ENCODE results near the gene PFN4. TPM values are rescaled to one million over a fixed set of nuclear protein-coding genes. Genes with fewer than 3 reads are reported as not detected.
A peak's percentile ranks its signal among the peaks of the same experiment; 100 is the strongest.

PFN4 gene
- total RNA-seq, 3 donors from 2014 or later (not counting 1 experiment from before 2014, with no cell fraction given) = not detected

GRCh38 chr2:24080701-24081100, 42.4 kb downstream of the PFN4 start:
- H3K27ac ChIP-seq (ENCODE audit: low read length) = no peak overlapping the region
- 96% methylated on average over 2 of the region's 2 CpGs for WGBS (ENCODE audit: insufficient coverage)
- Mint-ChIP-seq H3K27me3 (ENCODE audit: low read depth in 2 of 2) (no peaks in the 10 kb centered on the region), H3K4me3 (no peak overlapping the region), H3K36me3 (no peaks in the 10 kb centered on the region), H3K4me1 (peaks cover 8 to 40% of the 10 kb centered on the region in 2 donors), H3K9me3 (no peaks in the 10 kb centered on the region), H3K27ac (no peak overlapping the region)
- DNase-seq (no peak), ATAC-seq (no peak)
- intact Hi-C loops (cut with micrococcal nuclease) = no loop called here
- TF ChIP-seq, protein P1, sequence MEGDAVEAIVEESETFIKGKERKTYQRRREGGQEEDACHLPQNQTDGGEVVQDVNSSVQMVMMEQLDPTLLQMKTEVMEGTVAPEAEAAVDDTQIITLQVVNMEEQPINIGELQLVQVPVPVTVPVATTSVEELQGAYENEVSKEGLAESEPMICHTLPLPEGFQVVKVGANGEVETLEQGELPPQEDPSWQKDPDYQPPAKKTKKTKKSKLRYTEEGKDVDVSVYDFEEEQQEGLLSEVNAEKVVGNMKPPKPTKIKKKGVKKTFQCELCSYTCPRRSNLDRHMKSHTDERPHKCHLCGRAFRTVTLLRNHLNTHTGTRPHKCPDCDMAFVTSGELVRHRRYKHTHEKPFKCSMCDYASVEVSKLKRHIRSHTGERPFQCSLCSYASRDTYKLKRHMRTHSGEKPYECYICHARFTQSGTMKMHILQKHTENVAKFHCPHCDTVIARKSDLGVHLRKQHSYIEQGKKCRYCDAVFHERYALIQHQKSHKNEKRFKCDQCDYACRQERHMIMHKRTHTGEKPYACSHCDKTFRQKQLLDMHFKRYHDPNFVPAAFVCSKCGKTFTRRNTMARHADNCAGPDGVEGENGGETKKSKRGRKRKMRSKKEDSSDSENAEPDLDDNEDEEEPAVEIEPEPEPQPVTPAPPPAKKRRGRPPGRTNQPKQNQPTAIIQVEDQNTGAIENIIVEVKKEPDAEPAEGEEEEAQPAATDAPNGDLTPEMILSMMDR (IDR thresholded peaks at IDR 0.05) = no peak
- H3K27me3 ChIP-seq (ENCODE audit: control insufficient read depth, insufficient read depth, low read length) = no peaks in the 10 kb centered on the region
- peaks cover 29% of the 10 kb centered on the region for H3K4me1 ChIP-seq (ENCODE audit: control insufficient read depth, insufficient read depth, low read length)
- H3K4me3 ChIP-seq (ENCODE audit: low read length) = no peak overlapping the region
- H3K9me3 ChIP-seq (ENCODE audit: control insufficient read depth, insufficient read depth, low read length) = no peaks in the 10 kb centered on the region
- peaks cover 10% of the 10 kb centered on the region for H3K36me3 ChIP-seq (ENCODE audit: control insufficient read depth, insufficient read depth, low read length)

DNA sequence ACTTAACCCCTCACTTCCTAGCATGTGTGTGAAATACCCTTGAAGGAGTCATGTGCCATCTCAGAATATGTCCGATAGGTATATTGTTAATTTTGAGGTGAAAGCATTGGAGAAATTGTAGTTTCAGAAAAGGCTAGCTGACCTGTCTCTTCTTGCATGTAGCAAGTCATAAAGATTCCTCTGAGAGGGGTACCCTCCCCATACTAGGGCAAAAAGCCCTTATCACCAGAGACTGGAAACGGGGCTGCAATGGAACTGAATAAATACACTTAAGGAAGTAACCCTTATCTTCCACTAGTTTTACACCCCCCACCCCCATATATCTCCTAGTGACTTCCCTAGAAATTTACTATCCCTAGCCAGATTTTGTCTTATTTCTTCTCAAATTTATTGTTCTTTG, 45.3 kb downstream of the PFN4 start:
- peaks cover 17% of the 10 kb centered on the region for H3K4me1 ChIP-seq (ENCODE audit: control insufficient read depth, insufficient read depth, low read length)
- 94% methylated on average over 1 of the region's 2 CpGs for WGBS (ENCODE audit: insufficient coverage)

GRCh38 chr2:24077535-24077877, 45.6 kb downstream of the PFN4 start:
- Mint-ChIP-seq H3K4me3 (peak overlapping the region; percentile 94), H3K4me1 (peaks cover 16 to 32% of the 10 kb centered on the region in 2 donors), H3K27me3 (ENCODE audit: low read depth in 2 of 2) (no peaks in the 10 kb centered on the region), H3K27ac (peak overlapping the region; percentile 94 to 98), H3K36me3 (no peaks in the 10 kb centered on the region), H3K9me3 (no peaks in the 10 kb centered on the region)
- Histone ChIP-seq H3K36me3 (ENCODE audit: control insufficient read depth, insufficient read depth, low read length) (peaks cover 16% of the 10 kb centered on the region), H3K4me1 (ENCODE audit: control insufficient read depth, insufficient read depth, low read length) (peaks cover 17% of the 10 kb centered on the region), H3K27me3 (ENCODE audit: control insufficient read depth, insufficient read depth, low read length) (no peaks in the 10 kb centered on the region), H3K27ac (ENCODE audit: low read length) (peak overlapping the region; percentile 89), H3K4me3 (ENCODE audit: low read length) (peak overlapping the region; percentile 94), H3K9me3 (ENCODE audit: control insufficient read depth, insufficient read depth, low read length) (no peaks in the 10 kb centered on the region)
- TF ChIP-seq, protein P1 (IDR thresholded peaks at IDR 0.05) = no peak
- intact Hi-C loops (cut with micrococcal nuclease) = no loop called here
- 23% methylated on average over 8 of the region's 9 CpGs for WGBS (ENCODE audit: insufficient coverage)
- DNase-seq (no peak), ATAC-seq (no peak)

More for the DNA sequence above, 45.3 kb downstream of the PFN4 start:
- intact Hi-C loops (cut with micrococcal nuclease) = no loop called here
- Histone ChIP-seq H3K4me3 (ENCODE audit: low read length) (no peak overlapping the region), H3K9me3 (ENCODE audit: control insufficient read depth, insufficient read depth, low read length) (no peaks in the 10 kb centered on the region), H3K36me3 (ENCODE audit: control insufficient read depth, insufficient read depth, low read length) (peaks cover 16% of the 10 kb centered on the region), H3K27me3 (ENCODE audit: control insufficient read depth, insufficient read depth, low read length) (no peaks in the 10 kb centered on the region), H3K27ac (ENCODE audit: low read length) (peak overlapping the region; percentile 89)
- TF ChIP-seq, protein P1 (IDR thresholded peaks at IDR 0.05) = no peak
- DNase-seq (no peak), ATAC-seq (no peak)
- H3K36me3 Mint-ChIP-seq = no peaks in the 10 kb centered on the region
- peak overlapping the region; percentile 94 for H3K4me3 Mint-ChIP-seq
- H3K9me3 Mint-ChIP-seq = no peaks in the 10 kb centered on the region
- peak overlapping the region; percentile 94 to 98 for H3K27ac Mint-ChIP-seq
- peaks cover 18 to 33% of the 10 kb centered on the region in 2 donors for H3K4me1 Mint-ChIP-seq
- H3K27me3 Mint-ChIP-seq (ENCODE audit: low read depth in 2 of 2) = no peaks in the 10 kb centered on the region

All from natural killer cell (primary cell).